ENCODE results near the gene PITPNB.

The PITPNB gene

DNA sequence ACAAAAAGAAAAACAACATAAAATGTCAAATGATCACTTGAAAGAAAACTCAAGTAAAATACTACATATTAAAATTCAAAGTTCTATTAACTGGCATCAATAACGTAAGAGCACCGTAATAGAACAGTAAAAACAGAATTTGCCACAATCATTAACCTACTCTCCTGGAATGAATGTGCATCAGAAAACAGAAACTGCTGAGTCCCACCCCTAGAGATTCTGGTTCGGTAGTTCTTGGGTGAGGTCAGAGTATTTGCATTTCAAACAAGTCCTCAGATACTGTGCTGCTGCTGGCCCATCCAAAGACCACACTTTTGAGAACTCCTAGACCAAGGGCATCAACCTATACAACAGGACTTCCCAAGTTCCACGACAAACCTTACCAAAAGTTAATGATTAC is 23.5 kb downstream of the PITPNB start:
- Histone ChIP-seq H3K9ac (ENCODE audit: low read length) (no peak overlapping the region), H3K27me3 (ENCODE audit: insufficient read depth, low read length) (no peaks in the 10 kb centered on the region), H4K20me1 (ENCODE audit: insufficient read depth, low read length) (no peaks in the 10 kb centered on the region), H3K4me1 (ENCODE audit: insufficient read depth, low read length, severe bottlenecking) (no peaks in the 10 kb centered on the region), H3F3A (ENCODE audit: insufficient read depth, low read length) (no peaks in the 10 kb centered on the region), H3K4me3 (ENCODE audit: low read depth, low read length, poor library complexity, severe bottlenecking) (no peak overlapping the region), H3K4me2 (ENCODE audit: low read length) (no peak overlapping the region), H3K27ac (ENCODE audit: low read depth, low read length, poor library complexity, severe bottlenecking) (no peak overlapping the region), H3K9me2 (ENCODE audit: low read depth, low read length) (no peaks in the 10 kb centered on the region), H2AFZ (ENCODE audit: low read length) (no peak overlapping the region), H3K9me3 (ENCODE audit: low read length) (no peaks in the 10 kb centered on the region), H3K36me3 (ENCODE audit: insufficient read depth, low read length) (peaks cover 88% of the 10 kb centered on the region), H3K79me2 (ENCODE audit: insufficient read depth, low read length) (no peaks in the 10 kb centered on the region)
- TF ChIP-seq, protein P1, sequence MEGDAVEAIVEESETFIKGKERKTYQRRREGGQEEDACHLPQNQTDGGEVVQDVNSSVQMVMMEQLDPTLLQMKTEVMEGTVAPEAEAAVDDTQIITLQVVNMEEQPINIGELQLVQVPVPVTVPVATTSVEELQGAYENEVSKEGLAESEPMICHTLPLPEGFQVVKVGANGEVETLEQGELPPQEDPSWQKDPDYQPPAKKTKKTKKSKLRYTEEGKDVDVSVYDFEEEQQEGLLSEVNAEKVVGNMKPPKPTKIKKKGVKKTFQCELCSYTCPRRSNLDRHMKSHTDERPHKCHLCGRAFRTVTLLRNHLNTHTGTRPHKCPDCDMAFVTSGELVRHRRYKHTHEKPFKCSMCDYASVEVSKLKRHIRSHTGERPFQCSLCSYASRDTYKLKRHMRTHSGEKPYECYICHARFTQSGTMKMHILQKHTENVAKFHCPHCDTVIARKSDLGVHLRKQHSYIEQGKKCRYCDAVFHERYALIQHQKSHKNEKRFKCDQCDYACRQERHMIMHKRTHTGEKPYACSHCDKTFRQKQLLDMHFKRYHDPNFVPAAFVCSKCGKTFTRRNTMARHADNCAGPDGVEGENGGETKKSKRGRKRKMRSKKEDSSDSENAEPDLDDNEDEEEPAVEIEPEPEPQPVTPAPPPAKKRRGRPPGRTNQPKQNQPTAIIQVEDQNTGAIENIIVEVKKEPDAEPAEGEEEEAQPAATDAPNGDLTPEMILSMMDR (IDR thresholded peaks at IDR 0.05; ENCODE audit: low read length), result no peak
- no peak for TF ChIP-seq EZH2 (IDR thresholded peaks at IDR 0.05; ENCODE audit: borderline replicate concordance, low read length)

GRCh38 chr22:27892811-27893210 is 26.2 kb downstream of the PITPNB start:
- H3K9me2 ChIP-seq (ENCODE audit: low read depth, low read length), result no peaks in the 10 kb centered on the region
- H3K9ac ChIP-seq (ENCODE audit: low read length), result no peak overlapping the region
- no peaks in the 10 kb centered on the region for H3F3A ChIP-seq (ENCODE audit: insufficient read depth, low read length)
- no peaks in the 10 kb centered on the region for H3K79me2 ChIP-seq (ENCODE audit: insufficient read depth, low read length)
- no peaks in the 10 kb centered on the region for H3K27me3 ChIP-seq (ENCODE audit: insufficient read depth, low read length)
- no peak overlapping the region for H3K27ac ChIP-seq (ENCODE audit: low read depth, low read length, poor library complexity, severe bottlenecking)
- H3K9me3 ChIP-seq (ENCODE audit: low read length), result no peaks in the 10 kb centered on the region
- H3K4me1 ChIP-seq (ENCODE audit: insufficient read depth, low read length, severe bottlenecking), result no peaks in the 10 kb centered on the region
- H4K20me1 ChIP-seq (ENCODE audit: insufficient read depth, low read length), result no peaks in the 10 kb centered on the region
- no peak overlapping the region for H3K4me2 ChIP-seq (ENCODE audit: low read length)
- H2AFZ ChIP-seq (ENCODE audit: low read length), result no peak overlapping the region
- TF ChIP-seq, protein P1 (IDR thresholded peaks at IDR 0.05; ENCODE audit: low read length), result no peak
- TF ChIP-seq EZH2 (IDR thresholded peaks at IDR 0.05; ENCODE audit: borderline replicate concordance, low read length), result no peak
- peaks cover 93% of the 10 kb centered on the region for H3K36me3 ChIP-seq (ENCODE audit: insufficient read depth, low read length)
- no peak overlapping the region for H3K4me3 ChIP-seq (ENCODE audit: low read depth, low read length, poor library complexity, severe bottlenecking)

- Histone ChIP-seq H3K27me3 (ENCODE audit: insufficient read depth, low read length) (no peaks in the 10 kb centered on the region), H3K4me2 (ENCODE audit: low read length) (no peak overlapping the region), H3K9me3 (ENCODE audit: low read length) (no peaks in the 10 kb centered on the region), H3K9ac (ENCODE audit: low read length) (no peak overlapping the region), H3K79me2 (ENCODE audit: insufficient read depth, low read length) (no peaks in the 10 kb centered on the region), H3K36me3 (ENCODE audit: insufficient read depth, low read length) (peaks cover 91% of the 10 kb centered on the region), H3K9me2 (ENCODE audit: low read depth, low read length) (no peaks in the 10 kb centered on the region), H3K27ac (ENCODE audit: low read depth, low read length, poor library complexity, severe bottlenecking) (no peak overlapping the region), H4K20me1 (ENCODE audit: insufficient read depth, low read length) (no peaks in the 10 kb centered on the region), H3F3A (ENCODE audit: insufficient read depth, low read length) (no peaks in the 10 kb centered on the region), H3K4me1 (ENCODE audit: insufficient read depth, low read length, severe bottlenecking) (no peaks in the 10 kb centered on the region), H2AFZ (ENCODE audit: low read length) (no peak overlapping the region), H3K4me3 (ENCODE audit: low read depth, low read length, poor library complexity, severe bottlenecking) (no peak overlapping the region)
- TF ChIP-seq, protein P1 (IDR thresholded peaks at IDR 0.05; ENCODE audit: low read length), result no peak
Measured at GRCh38 chr22:27892064-27892463, 27.0 kb downstream of the PITPNB start.
